Dermis microvascular lymphatic vessel endothelial cell (primary cell): ENCODE data around the gene PDGFB. TPM values are rescaled to one million over a fixed set of nuclear protein-coding genes. Genes with fewer than 3 reads are reported as not detected.

Experiments used
- DNase-seq, 2 donors: peaks; one replicate each; pipeline versions ENCODE4 v3.0.0 to v3.0.0-alpha.2; 2010; ENCODE audit warnings: low read depth in 2 of 2
- total RNA-seq: library from RNA; depleted of rRNA; stranded (reverse); fragments of >200 nt; gene quantifications from 2 replicates; pipeline ENCODE4 v1.2.1, GENCODE V29; 2014

The PDGFB gene
- total RNA-seq, 1 donor from 2014 or later, result 22.6 TPM

DNA sequence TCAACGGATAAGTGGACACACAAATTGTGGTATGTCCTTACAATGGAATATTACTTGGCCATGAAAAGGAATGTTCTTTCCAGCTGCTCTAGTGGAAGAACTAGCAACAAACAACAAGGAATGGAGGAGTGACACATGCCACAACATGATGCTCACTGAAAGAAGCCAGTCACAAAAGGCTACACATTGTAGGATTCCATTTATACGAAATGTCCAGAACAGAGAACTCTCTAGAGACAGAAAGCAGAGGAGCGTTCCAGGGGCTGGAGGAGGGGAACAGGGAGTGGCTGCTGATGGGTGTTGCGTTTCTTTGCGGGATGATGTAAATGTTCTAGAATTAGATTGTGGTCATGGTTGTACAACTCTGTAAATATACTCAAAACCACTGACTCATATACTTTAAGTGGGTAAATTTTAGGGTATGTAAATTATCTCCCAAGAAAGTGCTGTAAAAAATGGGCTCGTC is 32.4 kb upstream of the PDGFB start:
- no peak for DNase-seq

GRCh38 chr22:39276440-39277141 is 31.8 kb upstream of the PDGFB start:
- DNase-seq, result no peak

DNA sequence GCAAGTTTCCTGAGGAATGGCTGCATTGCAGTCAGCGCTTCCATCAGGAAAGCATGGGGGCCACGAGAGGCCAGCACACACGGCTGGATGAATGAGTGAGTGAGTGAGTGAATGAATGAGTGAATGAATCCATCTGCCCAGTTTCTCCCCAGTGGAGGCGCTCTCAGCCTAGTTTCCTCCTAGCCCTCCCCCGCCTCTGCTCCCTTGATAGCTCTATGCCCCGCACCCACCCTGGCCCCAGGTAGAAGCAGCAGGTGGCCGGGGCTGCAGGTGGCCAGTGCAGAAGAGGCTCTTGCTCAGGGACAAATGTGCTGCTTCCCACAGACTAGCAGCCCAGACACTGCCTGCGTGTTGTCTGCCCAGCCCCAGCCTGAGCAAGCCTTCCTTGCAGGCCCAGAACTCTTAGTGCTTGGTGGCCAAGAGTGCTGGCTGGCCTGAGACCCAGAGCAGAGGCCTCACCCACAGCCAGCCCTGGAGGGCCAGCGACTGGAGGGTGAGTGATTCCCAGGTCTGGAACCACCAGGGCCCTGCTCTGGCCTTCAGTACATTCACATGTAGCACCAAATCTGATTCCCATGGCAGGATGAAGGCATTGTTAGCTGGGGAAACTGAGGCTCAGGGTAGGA is 31.1 kb upstream of the PDGFB start:
- no peak for DNase-seq

DNA sequence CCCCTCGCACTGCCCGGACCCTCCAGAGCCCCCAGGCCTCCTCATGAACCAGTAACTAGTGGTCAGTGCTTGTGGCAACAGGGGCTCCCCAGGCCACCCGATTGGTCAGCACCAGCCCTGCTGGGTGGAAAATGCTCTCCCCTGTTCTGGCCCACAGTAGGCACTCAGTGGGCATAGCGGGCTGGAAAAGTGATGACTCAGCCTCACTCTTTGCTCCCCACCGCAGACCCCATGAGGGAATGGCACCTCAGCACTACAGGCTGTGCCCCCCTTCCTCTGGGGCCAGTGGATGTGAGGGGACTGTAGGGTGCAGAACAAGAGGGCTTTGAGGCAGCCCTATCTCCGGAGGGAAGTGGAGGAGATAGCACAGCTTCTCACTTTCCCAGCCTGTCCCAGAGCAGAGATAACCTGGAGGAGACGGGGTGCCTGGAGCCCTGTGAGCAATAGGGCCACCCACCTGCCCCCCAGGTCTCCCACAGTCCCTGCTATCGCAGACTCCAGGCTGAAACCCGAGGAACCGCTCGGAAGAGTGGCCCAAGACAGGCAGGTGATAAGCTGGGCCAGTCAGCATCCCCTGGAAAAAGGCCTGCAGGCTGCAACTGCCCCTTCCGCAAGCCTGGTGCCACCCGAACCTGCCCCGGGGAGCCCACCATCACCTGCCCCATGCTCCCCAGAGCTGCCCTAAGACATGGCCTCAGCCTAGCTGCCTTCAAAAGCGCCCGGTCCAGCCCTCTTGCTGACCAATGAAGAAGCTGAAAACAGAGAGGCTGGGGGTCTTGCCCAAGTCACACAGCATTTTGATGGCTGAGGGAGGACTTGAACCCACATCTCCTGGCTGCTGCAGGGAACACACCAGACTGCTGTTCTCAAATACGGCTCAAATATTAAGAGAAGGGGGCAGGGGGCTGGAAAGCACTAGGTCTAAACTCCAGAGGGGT is 29.4 kb upstream of the PDGFB start:
- no peak for DNase-seq

DNA sequence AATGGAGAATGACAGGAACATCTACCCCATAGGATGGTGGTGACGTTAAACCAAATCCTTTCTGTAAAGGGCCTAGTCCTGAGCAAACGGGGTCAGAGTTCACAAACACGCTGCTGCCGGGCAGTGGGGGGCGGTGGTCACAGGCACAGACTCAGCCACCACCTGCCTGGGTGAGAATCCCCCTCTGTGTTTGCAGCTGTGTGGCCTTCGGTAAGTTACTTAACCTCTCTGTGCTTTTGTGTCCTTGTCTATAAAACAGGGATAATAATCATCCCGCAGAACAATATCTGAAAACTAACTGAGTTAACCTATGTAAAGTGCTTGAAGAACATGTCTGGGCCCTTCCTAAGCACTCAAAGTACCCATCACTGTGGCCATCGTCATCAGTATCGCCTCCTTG is 26.0 kb upstream of the PDGFB start:
- DNase-seq, result no peak

DNA sequence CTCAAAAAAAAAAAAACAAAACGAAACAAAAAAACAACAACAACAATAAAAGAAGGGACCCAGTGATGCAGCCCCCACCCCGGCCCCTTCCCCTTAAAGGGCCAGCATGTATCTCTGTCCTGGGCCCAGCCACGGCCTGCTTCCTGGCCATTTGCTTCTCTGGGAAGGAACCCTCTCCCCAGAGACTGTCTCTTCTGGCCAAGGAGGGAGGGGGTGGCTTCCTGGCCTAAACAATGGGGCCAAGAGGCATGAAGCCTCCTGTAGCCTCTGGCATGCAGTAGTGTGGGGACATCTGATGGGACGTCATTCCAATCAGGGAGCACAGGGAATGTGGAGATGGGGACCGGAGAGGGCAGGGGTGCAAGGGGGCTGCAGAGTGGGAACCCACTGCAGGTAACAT is 25.5 kb upstream of the PDGFB start:
- DNase-seq, result peak in 1 of 2 donors; percentile 26

DNA sequence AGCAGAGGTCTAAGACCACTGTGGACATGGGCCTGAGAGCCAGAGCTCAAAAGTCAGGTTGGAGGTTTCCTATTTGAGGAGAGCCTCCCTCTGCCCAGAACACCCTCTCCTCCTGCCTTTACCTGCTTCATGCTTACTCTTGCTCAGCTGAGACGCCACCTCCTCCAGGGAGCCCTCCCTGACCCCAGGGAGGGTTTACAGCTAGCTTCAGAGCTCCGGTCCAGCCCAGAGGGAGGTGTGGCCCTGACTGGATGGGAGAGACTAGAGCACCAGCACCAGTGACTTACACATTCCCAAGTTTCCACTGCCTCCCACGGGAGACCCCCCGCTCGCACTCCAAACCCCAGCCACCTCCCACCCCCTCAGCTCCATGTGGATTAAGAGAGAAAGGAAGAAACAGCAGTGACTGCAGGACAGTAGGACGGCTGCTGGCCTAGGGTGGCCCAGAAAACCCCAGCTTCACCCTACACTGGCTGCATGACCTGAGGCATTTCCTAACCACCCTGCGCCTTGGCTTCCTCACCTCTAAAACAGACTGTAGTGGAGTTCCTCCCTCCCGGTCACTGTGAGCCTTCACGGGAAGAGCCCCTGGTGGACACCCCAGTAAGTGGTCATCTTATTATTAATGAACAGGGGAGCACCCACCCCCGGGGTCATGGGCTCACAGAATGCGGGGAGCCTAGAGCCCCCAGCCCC is 24.5 kb upstream of the PDGFB start:
- DNase-seq, result no peak

DNA sequence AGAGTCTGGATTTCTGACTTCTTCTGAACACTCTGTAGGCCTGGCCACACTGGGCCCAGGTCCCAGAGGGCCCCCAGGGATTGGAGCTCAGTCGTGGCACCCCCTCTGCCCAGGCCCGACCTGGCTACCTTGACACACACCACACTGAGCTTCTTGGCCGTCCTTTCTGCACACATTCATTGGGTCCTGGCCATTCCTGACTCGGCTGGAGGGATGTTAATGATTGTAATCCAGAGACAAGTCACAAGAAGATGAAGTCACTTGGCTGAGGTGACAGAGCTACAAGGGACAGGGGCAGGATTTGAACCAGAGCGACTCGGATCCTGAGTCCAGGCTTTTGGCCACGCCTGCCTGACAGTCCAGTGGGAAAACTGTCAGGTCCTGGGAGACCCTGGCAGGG is 23.9 kb upstream of the PDGFB start:
- DNase-seq, result no peak

DNA sequence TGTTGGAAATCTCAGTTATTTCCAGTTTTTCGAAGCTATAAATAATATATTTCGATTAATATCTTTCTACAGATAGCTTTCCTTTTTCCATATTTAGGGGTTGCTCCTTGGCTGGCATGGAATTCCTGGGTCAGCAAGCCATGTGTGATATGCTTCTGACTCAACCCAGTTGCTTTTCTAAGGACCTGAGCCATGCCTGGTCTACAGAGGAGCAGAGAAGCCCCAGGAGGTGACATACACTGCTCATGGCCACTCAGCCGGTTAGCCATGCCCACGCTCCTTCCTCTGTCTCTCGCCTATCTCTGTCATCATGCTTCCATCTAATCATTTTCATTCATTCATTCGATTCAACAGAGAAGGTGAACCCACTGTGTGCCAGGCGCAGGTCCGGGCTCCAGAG is 23.2 kb upstream of the PDGFB start:
- DNase-seq, result no peak

DNA sequence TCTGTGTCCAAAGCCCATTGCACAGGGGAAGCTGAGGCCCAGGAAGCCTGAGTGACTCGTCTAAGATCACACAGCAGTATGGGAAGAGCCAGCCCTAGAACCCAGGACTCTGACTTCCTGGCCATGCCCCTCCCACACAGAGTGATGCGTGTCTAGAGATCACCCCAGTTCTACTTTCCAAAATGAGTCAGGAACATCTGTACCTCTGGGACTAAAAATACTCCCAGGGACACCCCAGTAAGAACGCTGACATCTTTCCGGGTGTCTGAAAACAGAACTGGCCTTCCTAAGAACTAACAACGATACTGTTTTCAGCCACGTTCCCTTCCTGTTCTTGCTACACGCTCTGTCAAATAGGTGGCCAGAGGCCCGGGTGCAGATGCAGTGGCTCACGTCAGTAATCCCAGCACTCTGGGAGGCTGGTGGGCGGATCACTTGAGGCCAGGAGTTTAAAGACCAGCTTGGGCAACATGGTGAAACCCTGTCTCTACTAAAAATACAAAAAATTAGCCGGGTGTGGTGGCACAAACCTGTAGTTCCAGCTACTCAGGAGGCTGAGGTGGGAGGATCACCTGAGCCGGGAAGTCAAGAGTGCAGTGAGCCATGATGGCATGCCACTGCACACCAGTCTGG is 21.7 kb upstream of the PDGFB start:
- no peak for DNase-seq

DNA sequence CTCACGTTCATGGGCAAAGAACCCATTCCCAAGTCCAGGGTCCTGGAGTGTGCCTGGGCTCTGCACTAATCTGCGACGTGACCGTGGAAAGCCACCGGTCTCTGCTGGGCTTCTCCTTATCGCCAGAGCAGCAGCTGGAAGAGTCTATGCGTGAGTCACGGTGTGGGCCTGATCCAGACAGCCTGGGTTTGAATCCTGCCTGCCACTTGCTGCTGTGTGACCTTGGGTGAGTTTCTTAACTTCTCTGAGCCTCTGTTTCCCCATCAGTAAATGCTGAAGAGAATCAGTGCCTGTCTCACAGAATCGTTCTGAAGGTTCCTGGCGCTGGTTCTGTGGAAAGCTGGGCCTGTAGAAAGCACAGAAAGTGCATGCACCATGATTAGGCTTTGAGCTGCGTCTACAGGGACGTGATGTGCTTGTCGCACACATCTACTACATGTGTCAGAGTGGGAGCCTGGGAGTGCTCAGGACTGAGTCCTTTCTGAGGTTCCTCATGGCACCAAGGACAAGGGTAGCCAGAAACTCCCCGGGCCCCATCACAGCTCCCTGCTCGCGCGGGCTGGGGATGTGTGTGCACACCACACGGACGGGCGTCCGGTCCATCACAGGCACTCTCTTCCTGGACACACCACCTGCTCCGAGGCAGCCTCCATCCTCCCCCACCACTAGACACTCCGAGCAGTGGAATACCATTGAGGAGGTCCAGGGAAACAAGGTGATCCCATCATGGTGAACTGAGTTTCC is 20.5 kb upstream of the PDGFB start:
- DNase-seq, result no peak

DNA sequence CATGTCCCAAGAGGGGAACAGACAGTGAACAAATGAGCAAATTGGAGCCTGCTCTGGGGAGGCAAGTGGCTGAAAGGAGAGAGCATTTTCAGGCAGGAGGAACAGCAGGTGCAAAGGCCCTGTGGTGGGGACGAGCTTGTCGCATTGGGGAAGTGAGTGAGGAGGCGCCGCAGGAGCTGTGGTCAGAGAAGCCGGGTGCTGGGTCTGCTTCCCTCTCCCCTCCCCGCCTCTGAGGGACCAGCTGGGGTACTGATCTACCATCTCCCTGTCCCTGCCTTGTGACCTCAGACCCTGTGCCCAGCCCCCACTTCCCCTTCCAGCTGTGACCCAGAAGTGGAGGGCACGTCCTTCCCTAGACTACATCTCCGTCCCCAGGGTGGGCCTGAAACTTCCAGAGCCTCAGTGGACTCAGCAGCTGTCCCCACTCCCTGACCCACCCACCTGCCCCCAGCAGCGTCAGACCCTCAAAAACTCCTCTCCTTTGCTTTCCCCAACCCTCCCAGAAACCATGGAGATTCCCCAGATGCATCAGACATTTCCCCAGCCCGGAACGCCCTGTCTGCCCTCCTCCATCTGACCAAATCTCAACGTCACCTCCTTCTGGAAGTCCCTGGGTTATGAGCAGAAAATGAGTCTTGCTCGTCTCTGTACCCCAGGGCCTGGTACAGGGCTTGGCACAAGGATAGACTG is 19.7 kb upstream of the PDGFB start:
- DNase-seq, result no peak

- DNase-seq, result no peak
Observed at GRCh38 chr22:39263626-39264348, 19.0 kb upstream of the PDGFB start.

- no peak for DNase-seq
Observed at GRCh38 chr22:39259666-39260065, 14.9 kb upstream of the PDGFB start.

DNA sequence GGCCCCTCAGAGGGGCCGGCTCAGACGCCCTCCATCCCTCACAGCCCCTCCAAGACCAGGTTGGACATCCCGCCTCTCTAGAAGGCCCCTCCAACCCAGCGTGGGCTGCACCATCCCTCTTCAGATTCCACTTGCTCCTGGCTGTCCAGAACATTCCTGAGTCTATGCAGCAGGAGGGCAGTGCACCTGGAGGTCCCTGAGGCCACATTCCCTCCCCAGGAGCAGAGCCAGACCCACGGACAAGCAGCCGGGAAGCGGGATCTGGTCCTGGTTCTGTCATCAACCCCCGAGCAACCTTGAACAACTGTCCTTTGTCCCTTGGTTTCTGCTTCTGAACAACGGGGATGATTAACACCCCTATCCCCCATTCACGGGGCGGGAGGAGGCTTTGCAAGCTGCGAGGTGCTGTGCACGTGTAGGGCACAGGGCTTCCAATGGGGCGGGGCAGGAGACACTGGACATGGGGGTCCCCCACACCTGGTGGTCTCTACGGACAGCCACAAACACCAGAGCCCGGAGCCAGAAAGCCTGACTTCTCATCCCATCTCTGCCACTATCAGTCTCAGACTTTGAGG is 13.2 kb upstream of the PDGFB start:
- no peak for DNase-seq

GRCh38 chr22:39256979-39257378 is 12.2 kb upstream of the PDGFB start:
- DNase-seq, result no peak

GRCh38 chr22:39256186-39256552 is 11.4 kb upstream of the PDGFB start:
- no peak for DNase-seq

- no peak for DNase-seq
Observed at GRCh38 chr22:39255449-39256185, 10.8 kb upstream of the PDGFB start.
